Effector CD4-positive, alpha-beta T cell (primary cell): Measurements from ENCODE around the gene FAM181B.

Source experiments
- DNase-seq: peaks from one replicate; pipeline ENCODE4 v3.0.0-alpha.2; 2020

The FAM181B gene

DNA sequence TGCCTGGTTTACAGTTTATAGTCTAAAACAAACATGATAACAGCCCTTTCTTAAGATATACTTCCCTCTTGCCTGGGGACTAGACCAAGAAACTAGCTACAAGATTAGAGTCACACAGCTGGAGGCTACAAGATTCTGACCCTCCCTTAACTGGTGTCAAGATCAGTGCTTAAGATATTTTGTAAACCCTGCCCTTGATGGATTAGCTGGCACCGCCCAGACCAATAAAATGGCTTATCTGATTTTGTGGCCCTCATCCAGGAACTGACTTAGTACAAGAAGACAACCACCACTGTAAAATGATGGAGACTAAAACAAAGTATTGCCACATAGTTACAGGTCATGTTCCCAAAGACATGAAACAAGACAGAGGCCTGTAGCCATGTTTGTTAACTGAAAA is 53.4 kb downstream of the FAM181B start:
- no peak for DNase-seq
